B cell (primary cell): ENCODE measurements around the gene FAAP24. TPM values are rescaled to one million over a fixed set of nuclear protein-coding genes. Genes with fewer than 3 reads are reported as not detected.

Source experiments
- ATAC-seq: fragments of 200-7000 bp; cut with Tn5 transposase; one replicate; pipeline ENCODE4 v1.10.0; 2021; ENCODE audit warnings: low read depth, mild to moderate bottlenecking, moderate number of reproducible peaks, moderate library complexity
- CTCF ChIA-PET: fragments of 350-600 bp; sonication (Branson Sonifier 250); formaldehyde crosslinking; loops from one replicate; lab custom pipeline; 2021; ENCODE audit warnings: antibody characterized with exemption, inconsistent platforms; lab: Charles Lee
- POLR2A ChIA-PET: fragments of 350-600 bp; sonication (Branson Sonifier 250); formaldehyde crosslinking; loops from one replicate; lab custom pipeline; 2021; ENCODE audit warnings: antibody characterized with exemption; lab: Charles Lee
- DNase-seq: peaks from one replicate; pipeline ENCODE4 v3.0.0; 2013
- H2AFZ ChIP-seq: 2 replicates; pipeline ENCODE4 v1.6.1; 2012; ENCODE audit warnings: mild to moderate bottlenecking, low read depth, low read length; ENCODE audit not compliant: insufficient read depth, poor library complexity, severe bottlenecking
- H3K27ac ChIP-seq, 2 donors: 1 replicate in 1 of 2; 2 replicates in 1 of 2; pipeline ENCODE4 v1.5.1; 2012 to 2013; ENCODE audit warnings: low read length in 2 of 2, mild to moderate bottlenecking in 2 of 2, moderate library complexity in 1 of 2
- H3K27me3 ChIP-seq, 4 experiments: fragments of 200-600 bp in 1 of 4; sonication (generic) in 1 of 4; replicated peaks in 1 of 4; 1 replicate in 2 of 4; 2 replicates in 2 of 4; pipeline versions ENCODE4 v1.6.1 to v1.7.0; 2013 to 2016; ENCODE audit warnings: low read length in 3 of 4, mild to moderate bottlenecking in 2 of 4, mixed read lengths in 1 of 4, moderate library complexity in 1 of 4; ENCODE audit not compliant: insufficient read depth in 4 of 4, control insufficient read depth in 3 of 4; ENCODE audit errors: control extremely low read depth in 1 of 4
- H3K36me3 ChIP-seq, 2 experiments: replicated peaks in 1 of 2; 1 replicate in 1 of 2; 2 replicates in 1 of 2; pipeline versions ENCODE4 v1.6.1 to v1.7.1; 2013; ENCODE audit warnings: low read length in 1 of 2; ENCODE audit not compliant: insufficient read depth in 2 of 2, control insufficient read depth in 1 of 2; ENCODE audit errors: control extremely low read depth in 1 of 2, extremely low read depth in 1 of 2
- H3K4me1 ChIP-seq, 2 donors: fragments of 200-600 bp in 1 of 2; sonication (generic) in 1 of 2; 1 replicate in 1 of 2; 2 replicates in 1 of 2; pipeline versions ENCODE4 v1.5.1 to v1.6.1; 2013 to 2017; ENCODE audit warnings: low read length in 2 of 2; ENCODE audit not compliant: control insufficient read depth in 2 of 2, insufficient read depth in 2 of 2
- H3K4me2 ChIP-seq: replicated peaks from 2 replicates; pipeline ENCODE3; 2012; ENCODE audit warnings: mild to moderate bottlenecking, low read depth, low read length; ENCODE audit not compliant: poor library complexity, severe bottlenecking
- H3K4me3 ChIP-seq, 5 experiments: fragments of 200-600 bp in 1 of 5; sonication (generic) in 1 of 5; 1 replicate in 3 of 5; 2 replicates in 2 of 5; pipeline versions ENCODE4 v1.5.1 to v1.7.0; 2011 to 2016; ENCODE audit warnings: low read length in 4 of 5, mild to moderate bottlenecking in 4 of 5, low read depth in 2 of 5, control low read depth in 1 of 5, moderate library complexity in 1 of 5; ENCODE audit not compliant: insufficient read depth in 1 of 5; ENCODE audit errors: control extremely low read depth in 1 of 5, extremely low read depth in 1 of 5
- H3K79me2 ChIP-seq: fragments of 200-600 bp; sonication (generic); one replicate; pipeline ENCODE4 v1.6.0; 2016; ENCODE audit warnings: low read length; ENCODE audit not compliant: control insufficient read depth, insufficient read depth
- H3K9ac ChIP-seq: fragments of 200-600 bp; sonication (generic); 2 replicates; pipeline ENCODE4 v1.6.1; 2017; ENCODE audit warnings: mild to moderate bottlenecking, low read length, moderate library complexity
- H3K9me3 ChIP-seq, 3 donors: one replicate each; pipeline versions ENCODE4 v1.6.1 to v1.7.1; 2013; ENCODE audit warnings: low read length in 2 of 3; ENCODE audit not compliant: control insufficient read depth in 2 of 3, insufficient read depth in 1 of 3; ENCODE audit errors: control extremely low read depth in 1 of 3
- H4K20me1 ChIP-seq: 2 replicates; pipeline ENCODE4 v1.6.0; 2012; ENCODE audit warnings: mild to moderate bottlenecking, low read length; ENCODE audit not compliant: insufficient read depth, control insufficient read depth, poor library complexity, severe bottlenecking
- H3K27ac Mint-ChIP-seq: one replicate; pipeline ENCODE4 v1.8.0; 2021; ENCODE audit warnings: mixed read lengths
- H3K27me3 Mint-ChIP-seq: one replicate; pipeline ENCODE4 v1.8.0; 2021; ENCODE audit warnings: mixed read lengths
- H3K4me1 Mint-ChIP-seq: one replicate; pipeline ENCODE4 v1.8.0; 2021; ENCODE audit warnings: mixed read lengths
- H3K4me3 Mint-ChIP-seq: one replicate; pipeline ENCODE4 v1.8.0; 2021; ENCODE audit warnings: mixed read lengths
- H3K9me3 Mint-ChIP-seq: one replicate; pipeline ENCODE4 v1.8.0; 2022; ENCODE audit warnings: mixed read lengths; ENCODE audit not compliant: insufficient read depth
- CTCF ChIP-seq: fragments of 200-600 bp; IDR thresholded peaks from one replicate; pipeline ENCODE4 v1.8.0; 2022; ENCODE audit warnings: antibody characterized with exemption, mild to moderate bottlenecking
- EZH2 ChIP-seq: IDR thresholded peaks from 2 replicates; pipeline ENCODE4 v1.6.1; 2012; ENCODE audit warnings: borderline replicate concordance, low read depth, mild to moderate bottlenecking, moderate library complexity, low read length; ENCODE audit not compliant: insufficient read depth, poor library complexity, severe bottlenecking
- WGBS: methylation state at CpG from one replicate; pipeline ENCODE4 v1.1.5; 2013; ENCODE audit warnings: missing lambda C conversion rate; ENCODE audit not compliant: insufficient coverage; 5-methylcytosine and 5-hydroxymethylcytosine counted together
- intact Hi-C: fragments of 100-400 bp; cut with micrococcal nuclease; formaldehyde crosslinking; loops from one replicate; pipeline ENCODE4 v1.10.0; 2022
- polyA plus RNA-seq: library from polyadenylated mRNA; depleted of rRNA; stranded (reverse); fragments of >200 nt; gene quantifications from 2 replicates; pipeline ENCODE4 v1.2.3, GENCODE V29; 2012
- total RNA-seq, 2 donors: library from RNA; stranded (reverse); fragments of 120-200 nt in 1 of 2; gene quantifications; 1 replicate in 1 of 2; 2 replicates in 1 of 2; pipeline versions ENCODE4 v1.2.3 to v1.2.4, GENCODE V29; 2013 to 2022

FAAP24 gene
- total and polyA plus RNA-seq, 2 donors (not counting 1 experiment from before 2014, with no cell fraction given), result 1.2 to 2.7 TPM

- POLR2A ChIA-PET, result no interaction called here
These were observed 47.8 kb upstream of the FAAP24 start for GRCh38 chr19:32924200-32924599.

GRCh38 chr19:32928806-32929205, 43.2 kb upstream of the FAAP24 start:
- Histone ChIP-seq H3K4me1 (no peaks in the 10 kb centered on the region), H3K4me2 (no peak overlapping the region), H3K79me2 (no peaks in the 10 kb centered on the region), H3K9me3 (peaks cover 1 to 18% (median 6%) of the 10 kb centered on the region in 3 donors), H3K27ac (no peak overlapping the region), H4K20me1 (no peaks in the 10 kb centered on the region), H3K36me3 (peaks cover 8 to 18% of the 10 kb centered on the region in 2 experiments), H3K4me3 (no peak overlapping the region), H3K9ac (no peak overlapping the region), H2AFZ (no peak overlapping the region), H3K27me3 (no peaks in the 10 kb centered on the region)
- no peaks in the 10 kb centered on the region for H3K27me3 Mint-ChIP-seq
- WGBS, result no CpG with 5 or more reads among the region's 2 CpGs
- H3K4me3 Mint-ChIP-seq, result no peak overlapping the region
- ChIA-PET POLR2A (no interaction called here), CTCF (no interaction called here)
- TF ChIP-seq EZH2, result no peak
- no peak for TF ChIP-seq CTCF
- peaks cover 2% of the 10 kb centered on the region for H3K9me3 Mint-ChIP-seq
- intact Hi-C loops, result no loop called here
- DNase-seq (no peak), ATAC-seq (no peak)
- H3K4me1 Mint-ChIP-seq, result no peaks in the 10 kb centered on the region
- no peak overlapping the region for H3K27ac Mint-ChIP-seq

More at GRCh38 chr19:32924200-32924599, 47.8 kb upstream of the FAAP24 start:
- H4K20me1 ChIP-seq, result no peaks in the 10 kb centered on the region
- H3K9me3 Mint-ChIP-seq, result peaks cover 2% of the 10 kb centered on the region
- H3K36me3 ChIP-seq, result peaks cover 3 to 17% of the 10 kb centered on the region in 2 experiments
- no peaks in the 10 kb centered on the region for H3K27me3 ChIP-seq
- H3K4me1 ChIP-seq, result no peaks in the 10 kb centered on the region
- no peak for ATAC-seq
- H3K4me3 ChIP-seq, result no peak overlapping the region
- H3K9ac ChIP-seq, result no peak overlapping the region
- no peaks in the 10 kb centered on the region for H3K27me3 Mint-ChIP-seq
- H3K4me1 Mint-ChIP-seq, result no peaks in the 10 kb centered on the region
- no peak for DNase-seq
- H3K27ac Mint-ChIP-seq, result no peak overlapping the region
- WGBS, result 99% methylated on average over 5 of the region's 6 CpGs
- no peak overlapping the region for H3K27ac ChIP-seq
- intact Hi-C loops, result no loop called here
- H3K4me2 ChIP-seq, result no peak overlapping the region
- H3K9me3 ChIP-seq, result peaks cover 1 to 16% (median 6%) of the 10 kb centered on the region in 3 donors
- no peaks in the 10 kb centered on the region for H3K79me2 ChIP-seq
- TF ChIP-seq CTCF, result no peak
- TF ChIP-seq EZH2, result no peak
- no peak overlapping the region for H3K4me3 Mint-ChIP-seq
- no peak overlapping the region for H2AFZ ChIP-seq
- CTCF ChIA-PET, result interaction anchor here (0.6 kb wide), 1 partner anchor 54 kb away, joined by 3 read pairs; no protein-coding TSS in a partner anchor
